GM12878 (cell line): Measurements from ENCODE around the gene PAPSS2. TPM values are rescaled to one million over a fixed set of nuclear protein-coding genes. Genes with fewer than 3 reads are reported as not detected.
A peak's percentile ranks its signal among the peaks of the same experiment; 100 is the strongest.

Experiments used
- CBX3 ChIP-seq: fragments of 200-600 bp; sonication (generic); IDR thresholded peaks from 2 replicates; pipeline ENCODE4 v1.6.1; 2016; ENCODE audit warnings: low read depth, borderline replicate concordance
- CREB1 ChIP-seq: IDR thresholded peaks from 2 replicates; pipeline ENCODE4 v1.6.1; 2012; ENCODE audit warnings: low read depth, mild to moderate bottlenecking, inconsistent platforms
- FOXM1 ChIP-seq: IDR thresholded peaks from 2 replicates; pipeline ENCODE4 v1.6.1; 2012; ENCODE audit warnings: low read depth, mild to moderate bottlenecking, inconsistent platforms, low read length, moderate library complexity
- LARP7 ChIP-seq: fragments of 450-650 bp; IDR thresholded peaks from 2 replicates; pipeline ENCODE4 v1.6.1; 2017; ENCODE audit warnings: mild to moderate bottlenecking
- MTA2 ChIP-seq: fragments of 450-650 bp; IDR thresholded peaks from 2 replicates; pipeline ENCODE4 v1.6.1; 2016; ENCODE audit warnings: low read depth, mild to moderate bottlenecking, moderate library complexity
- NFXL1 ChIP-seq: fragments of 450-650 bp; IDR thresholded peaks from 2 replicates; pipeline ENCODE4 v1.6.1; 2017; ENCODE audit warnings: antibody characterized with exemption, mild to moderate bottlenecking, borderline replicate concordance
- NR2C2 ChIP-seq: IDR thresholded peaks from 2 replicates; pipeline ENCODE4 v1.6.1; 2011; ENCODE audit warnings: borderline replicate concordance, low read depth; ENCODE audit not compliant: control insufficient read depth, insufficient read length
- PML ChIP-seq: IDR thresholded peaks from 2 replicates; pipeline ENCODE4 v1.6.1; 2012; ENCODE audit warnings: low read length, inconsistent platforms
- POU2F2 ChIP-seq: IDR thresholded peaks from 3 replicates; pipeline ENCODE4 v1.6.1; 2011; ENCODE audit warnings: low read depth, mild to moderate bottlenecking, low read length, borderline replicate concordance
- RFX5 ChIP-seq: IDR thresholded peaks from 2 replicates; pipeline ENCODE4 v1.6.1; 2011; ENCODE audit warnings: low read depth, low read length, improper control_type of control experiment
- SMARCA5 ChIP-seq: fragments of 450-650 bp; IDR thresholded peaks from 2 replicates; pipeline ENCODE4 v1.6.1; 2017; ENCODE audit warnings: mild to moderate bottlenecking
- SPI1 ChIP-seq: IDR thresholded peaks from 2 replicates; pipeline ENCODE4 v1.6.1; 2011; ENCODE audit warnings: low read depth, mild to moderate bottlenecking, low read length, moderate library complexity, borderline replicate concordance; ENCODE audit not compliant: insufficient read depth
- SREBF2 ChIP-seq: IDR thresholded peaks from 2 replicates; pipeline ENCODE4 v1.6.1; 2012; ENCODE audit warnings: mild to moderate bottlenecking, low read length
- SUZ12 ChIP-seq: fragments of 200-600 bp; sonication (generic); IDR thresholded peaks from one replicate; pipeline ENCODE4 v1.6.1; 2018; ENCODE audit warnings: antibody characterized with exemption, mild to moderate bottlenecking; ENCODE audit not compliant: unreplicated experiment
- WRNIP1 ChIP-seq: IDR thresholded peaks from 2 replicates; pipeline ENCODE4 v1.6.1; 2011; ENCODE audit warnings: low read depth, low read length, improper control_type of control experiment, borderline replicate concordance
- ZNF207 ChIP-seq: fragments of 450-650 bp; IDR thresholded peaks from 2 replicates; pipeline ENCODE4 v1.6.1; 2014; ENCODE audit warnings: antibody characterized with exemption, mild to moderate bottlenecking, borderline replicate concordance
- polyA plus RNA-seq, 11 experiments: library from polyadenylated mRNA; depleted of rRNA in 4 of 11; unstranded in 6 of 11; stranded (reverse) in 5 of 11; fragments of >200 nt; fragmentation: Nextera tagmentation in 4 of 11; fragmentation: Illumina TruSeq in 1 of 11; extraction: Ambion mirVana in 4 of 11; extraction: Trizol in 1 of 11; gene quantifications; 1 replicate in 1 of 11; 2 replicates in 10 of 11; pipeline versions ENCODE4 v1.2.1 to v1.2.3, GENCODE V29; 2011 to 2016; ENCODE audit warnings: inconsistent platforms in 2 of 11, missing spikeins in 2 of 11, low read depth in 1 of 11
- total RNA-seq, 4 experiments: library from RNA; depleted of rRNA in 3 of 4; stranded (reverse); fragments of >200 nt in 3 of 4; fragmentation: Illumina TruSeq in 1 of 4; extraction: Trizol in 1 of 4; gene quantifications; 2 replicates each; pipeline versions ENCODE4 v1.2.1 to v1.2.3, GENCODE V29; 2013 to 2021
- TF ChIP-seq, protein P1 (sequence below): fragments of 450-650 bp; formaldehyde crosslinking; IDR thresholded peaks from 2 replicates; pipeline ENCODE4 v1.4.0; 2020; ENCODE audit warnings: mild to moderate bottlenecking, moderate library complexity
- TF ChIP-seq, protein P2 (sequence below): fragments of 450-650 bp; IDR thresholded peaks from 2 replicates; pipeline ENCODE4 v1.6.1; 2016; ENCODE audit warnings: mild to moderate bottlenecking
- TF ChIP-seq, protein P3 (sequence below): fragments of 450-650 bp; IDR thresholded peaks from 2 replicates; pipeline ENCODE4 v1.6.1; 2017; ENCODE audit warnings: mild to moderate bottlenecking
- TF ChIP-seq, protein P4 (sequence below): fragments of 450-650 bp; IDR thresholded peaks from 2 replicates; pipeline ENCODE4 v1.6.1; 2017; ENCODE audit warnings: mild to moderate bottlenecking, moderate library complexity

The PAPSS2 gene
- total and polyA plus RNA-seq, 10 of the 15 experiments (the other 5 are each of a cell fraction or from before 2014, with no cell fraction given) = 0.15 to 2.1 (median 0.37) TPM

GRCh38 chr10:87635498-87636312 is 24.0 kb upstream of the PAPSS2 start (continued):
- TF ChIP-seq, protein P1, sequence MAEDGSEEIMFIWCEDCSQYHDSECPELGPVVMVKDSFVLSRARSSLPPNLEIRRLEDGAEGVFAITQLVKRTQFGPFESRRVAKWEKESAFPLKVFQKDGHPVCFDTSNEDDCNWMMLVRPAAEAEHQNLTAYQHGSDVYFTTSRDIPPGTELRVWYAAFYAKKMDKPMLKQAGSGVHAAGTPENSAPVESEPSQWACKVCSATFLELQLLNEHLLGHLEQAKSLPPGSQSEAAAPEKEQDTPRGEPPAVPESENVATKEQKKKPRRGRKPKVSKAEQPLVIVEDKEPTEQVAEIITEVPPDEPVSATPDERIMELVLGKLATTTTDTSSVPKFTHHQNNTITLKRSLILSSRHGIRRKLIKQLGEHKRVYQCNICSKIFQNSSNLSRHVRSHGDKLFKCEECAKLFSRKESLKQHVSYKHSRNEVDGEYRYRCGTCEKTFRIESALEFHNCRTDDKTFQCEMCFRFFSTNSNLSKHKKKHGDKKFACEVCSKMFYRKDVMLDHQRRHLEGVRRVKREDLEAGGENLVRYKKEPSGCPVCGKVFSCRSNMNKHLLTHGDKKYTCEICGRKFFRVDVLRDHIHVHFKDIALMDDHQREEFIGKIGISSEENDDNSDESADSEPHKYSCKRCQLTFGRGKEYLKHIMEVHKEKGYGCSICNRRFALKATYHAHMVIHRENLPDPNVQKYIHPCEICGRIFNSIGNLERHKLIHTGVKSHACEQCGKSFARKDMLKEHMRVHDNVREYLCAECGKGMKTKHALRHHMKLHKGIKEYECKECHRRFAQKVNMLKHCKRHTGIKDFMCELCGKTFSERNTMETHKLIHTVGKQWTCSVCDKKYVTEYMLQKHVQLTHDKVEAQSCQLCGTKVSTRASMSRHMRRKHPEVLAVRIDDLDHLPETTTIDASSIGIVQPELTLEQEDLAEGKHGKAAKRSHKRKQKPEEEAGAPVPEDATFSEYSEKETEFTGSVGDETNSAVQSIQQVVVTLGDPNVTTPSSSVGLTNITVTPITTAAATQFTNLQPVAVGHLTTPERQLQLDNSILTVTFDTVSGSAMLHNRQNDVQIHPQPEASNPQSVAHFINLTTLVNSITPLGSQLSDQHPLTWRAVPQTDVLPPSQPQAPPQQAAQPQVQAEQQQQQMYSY (CRISPR knock-in tag) = no peak
- TF ChIP-seq, protein P2, sequence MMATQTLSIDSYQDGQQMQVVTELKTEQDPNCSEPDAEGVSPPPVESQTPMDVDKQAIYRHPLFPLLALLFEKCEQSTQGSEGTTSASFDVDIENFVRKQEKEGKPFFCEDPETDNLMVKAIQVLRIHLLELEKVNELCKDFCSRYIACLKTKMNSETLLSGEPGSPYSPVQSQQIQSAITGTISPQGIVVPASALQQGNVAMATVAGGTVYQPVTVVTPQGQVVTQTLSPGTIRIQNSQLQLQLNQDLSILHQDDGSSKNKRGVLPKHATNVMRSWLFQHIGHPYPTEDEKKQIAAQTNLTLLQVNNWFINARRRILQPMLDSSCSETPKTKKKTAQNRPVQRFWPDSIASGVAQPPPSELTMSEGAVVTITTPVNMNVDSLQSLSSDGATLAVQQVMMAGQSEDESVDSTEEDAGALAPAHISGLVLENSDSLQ = peak; percentile 68
- no peak for TF ChIP-seq SMARCA5
- TF ChIP-seq, protein P3, sequence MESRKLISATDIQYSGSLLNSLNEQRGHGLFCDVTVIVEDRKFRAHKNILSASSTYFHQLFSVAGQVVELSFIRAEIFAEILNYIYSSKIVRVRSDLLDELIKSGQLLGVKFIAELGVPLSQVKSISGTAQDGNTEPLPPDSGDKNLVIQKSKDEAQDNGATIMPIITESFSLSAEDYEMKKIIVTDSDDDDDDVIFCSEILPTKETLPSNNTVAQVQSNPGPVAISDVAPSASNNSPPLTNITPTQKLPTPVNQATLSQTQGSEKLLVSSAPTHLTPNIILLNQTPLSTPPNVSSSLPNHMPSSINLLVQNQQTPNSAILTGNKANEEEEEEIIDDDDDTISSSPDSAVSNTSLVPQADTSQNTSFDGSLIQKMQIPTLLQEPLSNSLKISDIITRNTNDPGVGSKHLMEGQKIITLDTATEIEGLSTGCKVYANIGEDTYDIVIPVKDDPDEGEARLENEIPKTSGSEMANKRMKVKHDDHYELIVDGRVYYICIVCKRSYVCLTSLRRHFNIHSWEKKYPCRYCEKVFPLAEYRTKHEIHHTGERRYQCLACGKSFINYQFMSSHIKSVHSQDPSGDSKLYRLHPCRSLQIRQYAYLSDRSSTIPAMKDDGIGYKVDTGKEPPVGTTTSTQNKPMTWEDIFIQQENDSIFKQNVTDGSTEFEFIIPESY = no peak
- TF ChIP-seq PML = no peak
- TF ChIP-seq SREBF2 = no peak
- no peak for TF ChIP-seq SUZ12
- no peak for TF ChIP-seq NFXL1
- no peak for TF ChIP-seq LARP7
- no peak for TF ChIP-seq WRNIP1
- no peak for TF ChIP-seq NR2C2
- TF ChIP-seq MTA2 = peak; percentile 30; the same call in 1 of the 2 replicates
- no peak for TF ChIP-seq ZNF207
- TF ChIP-seq CBX3 = no peak
- no peak for TF ChIP-seq FOXM1
- 0 out of 2 replicates have a peak, but pooled peaks have one; percentile 25 for TF ChIP-seq CREB1
- no peak for TF ChIP-seq POU2F2
- no peak for TF ChIP-seq RFX5
- TF ChIP-seq, protein P4, sequence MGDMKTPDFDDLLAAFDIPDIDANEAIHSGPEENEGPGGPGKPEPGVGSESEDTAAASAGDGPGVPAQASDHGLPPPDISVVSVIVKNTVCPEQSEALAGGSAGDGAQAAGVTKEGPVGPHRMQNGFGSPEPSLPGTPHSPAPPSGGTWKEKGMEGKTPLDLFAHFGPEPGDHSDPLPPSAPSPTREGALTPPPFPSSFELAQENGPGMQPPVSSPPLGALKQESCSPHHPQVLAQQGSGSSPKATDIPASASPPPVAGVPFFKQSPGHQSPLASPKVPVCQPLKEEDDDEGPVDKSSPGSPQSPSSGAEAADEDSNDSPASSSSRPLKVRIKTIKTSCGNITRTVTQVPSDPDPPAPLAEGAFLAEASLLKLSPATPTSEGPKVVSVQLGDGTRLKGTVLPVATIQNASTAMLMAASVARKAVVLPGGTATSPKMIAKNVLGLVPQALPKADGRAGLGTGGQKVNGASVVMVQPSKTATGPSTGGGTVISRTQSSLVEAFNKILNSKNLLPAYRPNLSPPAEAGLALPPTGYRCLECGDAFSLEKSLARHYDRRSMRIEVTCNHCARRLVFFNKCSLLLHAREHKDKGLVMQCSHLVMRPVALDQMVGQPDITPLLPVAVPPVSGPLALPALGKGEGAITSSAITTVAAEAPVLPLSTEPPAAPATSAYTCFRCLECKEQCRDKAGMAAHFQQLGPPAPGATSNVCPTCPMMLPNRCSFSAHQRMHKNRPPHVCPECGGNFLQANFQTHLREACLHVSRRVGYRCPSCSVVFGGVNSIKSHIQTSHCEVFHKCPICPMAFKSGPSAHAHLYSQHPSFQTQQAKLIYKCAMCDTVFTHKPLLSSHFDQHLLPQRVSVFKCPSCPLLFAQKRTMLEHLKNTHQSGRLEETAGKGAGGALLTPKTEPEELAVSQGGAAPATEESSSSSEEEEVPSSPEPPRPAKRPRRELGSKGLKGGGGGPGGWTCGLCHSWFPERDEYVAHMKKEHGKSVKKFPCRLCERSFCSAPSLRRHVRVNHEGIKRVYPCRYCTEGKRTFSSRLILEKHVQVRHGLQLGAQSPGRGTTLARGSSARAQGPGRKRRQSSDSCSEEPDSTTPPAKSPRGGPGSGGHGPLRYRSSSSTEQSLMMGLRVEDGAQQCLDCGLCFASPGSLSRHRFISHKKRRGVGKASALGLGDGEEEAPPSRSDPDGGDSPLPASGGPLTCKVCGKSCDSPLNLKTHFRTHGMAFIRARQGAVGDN = no peak
- TF ChIP-seq SPI1 = no peak
